HG02798 (cell line): ENCODE measurements around the gene DCTN1.

Source experiments
- ATAC-seq: cut with Tn5 transposase; IDR thresholded peaks from one replicate; pipeline ENCODE4 v1.9.1; 2021; ENCODE audit warnings: mild to moderate bottlenecking; ENCODE audit not compliant: unreplicated experiment, poor library complexity

The DCTN1 gene

GRCh38 chr2:74414881-74415761 lies 35.0 kb upstream of the DCTN1 start:
- no peak for ATAC-seq

GRCh38 chr2:74414441-74414840 lies 34.3 kb upstream of the DCTN1 start:
- ATAC-seq: no peak

- no peak for ATAC-seq
Observed at GRCh38 chr2:74413001-74413698, 33.0 kb upstream of the DCTN1 start.

- ATAC-seq: no peak
Observed at GRCh38 chr2:74407682-74408081, 27.6 kb upstream of the DCTN1 start.

- peak; percentile 48 for ATAC-seq
Observed at GRCh38 chr2:74406035-74406434, 25.9 kb upstream of the DCTN1 start.

GRCh38 chr2:74401891-74402290 lies 21.8 kb upstream of the DCTN1 start:
- no peak for ATAC-seq

GRCh38 chr2:74399785-74400184 lies 19.7 kb upstream of the DCTN1 start:
- ATAC-seq: no peak

GRCh38 chr2:74396149-74396548 lies 16.0 kb upstream of the DCTN1 start:
- no peak for ATAC-seq

GRCh38 chr2:74393525-74393924 lies 13.4 kb upstream of the DCTN1 start:
- no peak for ATAC-seq

- no peak for ATAC-seq
Observed at GRCh38 chr2:74392449-74392743, 12.3 kb upstream of the DCTN1 start.

GRCh38 chr2:74391580-74392448 lies 11.7 kb upstream of the DCTN1 start:
- ATAC-seq: peak; percentile 78

- ATAC-seq: no peak
Observed at GRCh38 chr2:74391209-74391579, 11.1 kb upstream of the DCTN1 start.

- no peak for ATAC-seq
Observed at GRCh38 chr2:74390606-74391005, 10.5 kb upstream of the DCTN1 start.

GRCh38 chr2:74387346-74387745 lies 7.2 kb upstream of the DCTN1 start:
- no peak for ATAC-seq

- ATAC-seq: no peak
Observed at GRCh38 chr2:74385396-74385795, 5.3 kb upstream of the DCTN1 start.

- no peak for ATAC-seq
Observed at GRCh38 chr2:74384051-74384450, 3.9 kb upstream of the DCTN1 start.

GRCh38 chr2:74383254-74383653 lies 3.1 kb upstream of the DCTN1 start:
- ATAC-seq: no peak

GRCh38 chr2:74381751-74382150 lies 1.6 kb upstream of the DCTN1 start:
- ATAC-seq: no peak

- no peak for ATAC-seq
Observed at GRCh38 chr2:74378007-74378406, 2.1 kb downstream of the DCTN1 start.

GRCh38 chr2:74375838-74376237 lies 4.3 kb downstream of the DCTN1 start:
- ATAC-seq: no peak
